GM19023 (cell line): Measurements from ENCODE around the gene TRAF3IP3.
A peak's percentile ranks its signal among the peaks of the same experiment; 100 is the strongest.
"Not testable (repeated sequence)": the region's sequence is repeated elsewhere in the genome, so short reads cannot be mapped to it uniquely, and the experiment has no call there.

Source experiments
- ATAC-seq: cut with Tn5 transposase; IDR thresholded peaks from one replicate; pipeline ENCODE4 v1.9.1; 2021; ENCODE audit warnings: mild to moderate bottlenecking, moderate library complexity; ENCODE audit not compliant: unreplicated experiment

The TRAF3IP3 gene

GRCh38 chr1:209791920-209792319 is 36.1 kb downstream of the TRAF3IP3 start:
- no peak for ATAC-seq

- not testable (repeated sequence) for ATAC-seq
Observed at GRCh38 chr1:209793711-209794110, 37.9 kb downstream of the TRAF3IP3 start.

GRCh38 chr1:209797978-209798639 is 42.3 kb downstream of the TRAF3IP3 start:
- ATAC-seq, result no peak

- ATAC-seq, result no peak
Observed at GRCh38 chr1:209800984-209801834, 45.4 kb downstream of the TRAF3IP3 start.

GRCh38 chr1:209802117-209802779 is 46.4 kb downstream of the TRAF3IP3 start:
- ATAC-seq, result no peak

- ATAC-seq, result no peak
Observed at GRCh38 chr1:209802780-209803152, 46.9 kb downstream of the TRAF3IP3 start.

GRCh38 chr1:209803568-209803967 is 47.7 kb downstream of the TRAF3IP3 start:
- ATAC-seq, result no peak

GRCh38 chr1:209805341-209805781 is 49.5 kb downstream of the TRAF3IP3 start:
- no peak for ATAC-seq

GRCh38 chr1:209805875-209806760 is 50.3 kb downstream of the TRAF3IP3 start, which contains the start of gene IRF6:
Gene IRF6 (minus strand): TSS chr1:209806142. CDS start chr1:209801413, 4,729 bp downstream.
- peak; percentile 92 for ATAC-seq

GRCh38 chr1:209807509-209807908 is 51.7 kb downstream of the TRAF3IP3 start:
- ATAC-seq, result no peak

- no peak for ATAC-seq
Observed at GRCh38 chr1:209808059-209808581, 52.3 kb downstream of the TRAF3IP3 start.

- ATAC-seq, result no peak
Observed at GRCh38 chr1:209809611-209810010, 53.8 kb downstream of the TRAF3IP3 start.

GRCh38 chr1:209810783-209811182 is 54.9 kb downstream of the TRAF3IP3 start:
- no peak for ATAC-seq

- ATAC-seq, result no peak
Observed at GRCh38 chr1:209813902-209814301, 58.0 kb downstream of the TRAF3IP3 start.

- ATAC-seq, result no peak
Observed at GRCh38 chr1:209815490-209815889, 59.6 kb downstream of the TRAF3IP3 start.

GRCh38 chr1:209815931-209816341 is 60.1 kb downstream of the TRAF3IP3 start:
- ATAC-seq, result no peak

- ATAC-seq, result no peak
Observed at GRCh38 chr1:209816923-209817322, 61.1 kb downstream of the TRAF3IP3 start.

- no peak for ATAC-seq
Observed at GRCh38 chr1:209817691-209818090, 61.8 kb downstream of the TRAF3IP3 start.

- no peak for ATAC-seq
Observed at GRCh38 chr1:209819058-209819457, 63.2 kb downstream of the TRAF3IP3 start.

GRCh38 chr1:209820986-209821385 is 65.1 kb downstream of the TRAF3IP3 start:
- no peak for ATAC-seq
